GM21390 (cell line): ENCODE data around the gene ZMYND15.

ENCODE experiments used
- ATAC-seq: cut with Tn5 transposase; IDR thresholded peaks from one replicate; pipeline ENCODE4 v1.9.1; 2021; ENCODE audit not compliant: unreplicated experiment

ZMYND15 gene

GRCh38 chr17:4785311-4786105 lies 45.9 kb downstream of the ZMYND15 start:
- ATAC-seq = no peak

- ATAC-seq = no peak
Observed at GRCh38 chr17:4786106-4786511, 46.5 kb downstream of the ZMYND15 start, which contains the start of gene VMO1. Gene VMO1, minus strand, starts transcription at chr17:4786364. Its CDS starts 12 bp downstream, at chr17:4786352.

GRCh38 chr17:4786516-4786915 lies 46.9 kb downstream of the ZMYND15 start:
- ATAC-seq = no peak

GRCh38 chr17:4788159-4788806 lies 48.6 kb downstream of the ZMYND15 start:
- ATAC-seq = no peak

GRCh38 chr17:4788807-4789700 lies 49.4 kb downstream of the ZMYND15 start, which contains the start of gene GLTPD2:
Gene GLTPD2, plus strand, starts transcription at chr17:4788964. Its CDS starts 48 bp downstream, at chr17:4789012.
- peak; percentile 11 for ATAC-seq

- ATAC-seq = no peak
Observed at GRCh38 chr17:4789701-4789950, 50.0 kb downstream of the ZMYND15 start.

- ATAC-seq = peak; percentile 87
Observed at GRCh38 chr17:4789951-4790704, 50.5 kb downstream of the ZMYND15 start.

GRCh38 chr17:4790705-4791088 lies 51.1 kb downstream of the ZMYND15 start:
- no peak for ATAC-seq

- ATAC-seq = no peak
Observed at GRCh38 chr17:4795168-4795567, 55.5 kb downstream of the ZMYND15 start.
